Mesenteric fat pad (tissue), 1 donor: ENCODE results near the gene HSPG2. TPM values are rescaled to one million over a fixed set of nuclear protein-coding genes. Genes with fewer than 3 reads are reported as not detected.
"Not testable (repeated sequence)": the region's sequence is repeated elsewhere in the genome, so short reads cannot be mapped to it uniquely, and the experiment has no call there.

Source experiments
- DNase-seq: peaks from one replicate; pipeline ENCODE4 v3.0.0-alpha.2; 2020; ENCODE audit warnings: low spot score
- long read RNA-seq: library from polyadenylated mRNA; unstranded; transcript quantifications from one replicate; pipeline ENCODE4 v2.0.0, GENCODE V29; 2020
- total RNA-seq: library from RNA; stranded (reverse); fragmentation: NEBNext Ultra II Directional; extraction: Animal tissue kit (Norgen Biotek cat#: 25700); gene quantifications from one replicate; pipeline ENCODE4 v1.2.1, GENCODE V29; 2021
- donor health status: DM: yes; HTN: yes; CAD: no.

Gene HSPG2
- total RNA-seq, result 543 TPM
- long read RNA-seq, transcript HSPG2-211 (11 exons, 3,586 nt), result major isoform, 8 of 135 reads
- long read RNA-seq, partial matches to known transcripts, result 53 of 135 reads
- long read RNA-seq, other reads (novel, unspliced or antisense), result 74 of 135 reads

DNA sequence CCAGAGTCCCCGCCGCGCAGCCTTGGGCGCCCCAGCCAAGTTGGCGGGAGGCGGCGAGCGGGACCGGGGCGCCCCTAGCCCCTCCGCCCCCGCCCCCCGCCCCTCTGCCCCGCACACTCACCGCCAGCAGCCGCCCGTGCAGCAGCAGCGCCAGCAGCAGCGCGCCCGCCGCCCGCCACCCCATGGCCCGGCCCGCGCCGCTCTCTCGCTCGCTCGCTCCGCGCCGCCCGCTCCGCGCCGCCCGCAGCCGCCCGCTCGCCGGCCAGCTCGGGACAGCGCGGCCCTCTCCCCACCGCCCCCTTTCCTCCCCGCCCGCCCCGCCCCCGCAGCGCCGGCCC lies at the start of gene HSPG2:
Gene HSPG2 (minus strand): TSS at position 277 of the 338 bp plus-strand sequence. CDS start 93 bp downstream, at position 184.
- no peak for DNase-seq

- DNase-seq, result not testable (repeated sequence)
Measured at GRCh38 chr1:21986386-21986785, 49.3 kb upstream of the HSPG2 start.

DNA sequence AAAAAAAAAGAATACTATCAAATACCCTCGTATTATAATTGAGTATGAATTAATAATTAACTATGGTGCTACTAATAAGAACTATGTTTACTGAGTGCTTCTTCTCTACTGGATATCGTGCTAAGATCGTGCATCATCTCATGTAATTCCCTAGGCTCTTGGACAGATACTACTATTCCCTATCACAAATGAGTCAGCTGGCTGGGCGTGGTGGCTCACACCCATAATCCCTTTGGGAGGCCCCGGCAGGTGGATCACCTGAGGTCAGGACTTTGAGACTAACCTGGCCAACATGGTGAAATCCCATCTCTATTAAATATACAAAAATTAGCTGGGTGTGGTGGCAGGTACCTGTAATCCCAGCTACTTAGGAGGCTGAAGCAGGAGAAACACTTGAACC lies 48.8 kb upstream of the HSPG2 start:
- DNase-seq, result not testable (repeated sequence)

DNA sequence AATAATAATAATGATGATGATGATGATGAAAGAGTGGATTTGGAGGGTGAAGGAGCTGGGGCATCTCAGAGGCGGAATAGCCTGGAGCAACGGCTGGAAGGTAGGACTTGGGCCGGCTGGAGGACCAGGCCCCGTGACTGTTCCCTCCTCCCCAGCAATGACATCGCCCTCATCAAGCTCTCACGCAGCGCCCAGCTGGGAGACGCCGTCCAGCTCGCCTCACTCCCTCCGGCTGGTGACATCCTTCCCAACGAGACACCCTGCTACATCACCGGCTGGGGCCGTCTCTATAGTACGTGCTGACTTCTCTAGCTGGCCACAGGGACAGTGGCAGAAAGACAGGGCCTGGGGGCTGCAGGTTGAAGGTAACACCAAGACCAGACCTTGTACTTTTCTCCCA lies 46.4 kb upstream of the HSPG2 start:
- not testable (repeated sequence) for DNase-seq

- not testable (repeated sequence) for DNase-seq
Measured at GRCh38 chr1:21982122-21982521, 45.0 kb upstream of the HSPG2 start.

DNA sequence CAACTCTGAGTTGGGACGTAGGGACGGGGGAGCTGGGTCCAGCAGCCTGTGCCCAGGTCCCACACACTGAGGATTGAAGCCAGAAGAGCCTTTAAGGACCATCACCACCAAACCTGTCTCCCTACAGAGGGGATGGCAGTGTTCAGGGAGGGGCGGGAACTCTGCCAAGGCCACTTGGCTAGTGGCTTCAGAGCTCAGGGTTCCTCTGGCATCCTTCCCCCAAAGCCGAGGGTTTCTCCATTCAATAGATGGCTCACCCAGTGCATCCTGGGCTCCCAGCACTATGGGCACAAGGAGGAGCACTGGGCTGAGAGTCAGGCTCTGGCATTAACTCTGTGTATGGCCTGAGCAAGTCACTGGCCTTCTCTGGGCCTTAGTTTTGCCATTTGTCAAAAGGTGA lies 44.1 kb upstream of the HSPG2 start:
- not testable (repeated sequence) for DNase-seq

- DNase-seq, result not testable (repeated sequence)
Measured at GRCh38 chr1:21980515-21981220, 43.6 kb upstream of the HSPG2 start.

DNA sequence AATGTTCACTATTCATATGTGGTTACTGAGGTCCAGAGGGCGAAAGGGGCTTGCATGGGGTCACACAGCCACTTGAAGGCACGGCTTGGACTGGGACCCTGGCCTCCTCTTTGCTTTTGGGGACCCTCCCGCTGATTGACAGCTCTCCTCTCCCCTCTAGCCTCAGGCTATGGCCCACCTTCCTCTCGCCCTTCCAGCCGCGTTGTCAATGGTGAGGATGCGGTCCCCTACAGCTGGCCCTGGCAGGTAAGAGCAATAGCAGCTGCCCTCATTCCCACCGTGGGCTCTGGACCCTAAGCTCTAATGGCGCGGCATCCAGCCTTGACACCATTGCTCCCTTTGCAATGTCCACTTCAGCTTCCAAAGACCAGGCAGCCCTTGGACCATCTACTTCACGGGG lies 41.1 kb upstream of the HSPG2 start:
- not testable (repeated sequence) for DNase-seq

- DNase-seq, result not testable (repeated sequence)
Measured at GRCh38 chr1:21976703-21977239, 39.7 kb upstream of the HSPG2 start, which contains the start of gene CELA3B. Gene CELA3B, plus strand, starts transcription at chr1:21977022. Its CDS starts 18 bp downstream, at chr1:21977040.

GRCh38 chr1:21975296-21975695 lies 38.2 kb upstream of the HSPG2 start:
- not testable (repeated sequence) for DNase-seq

DNA sequence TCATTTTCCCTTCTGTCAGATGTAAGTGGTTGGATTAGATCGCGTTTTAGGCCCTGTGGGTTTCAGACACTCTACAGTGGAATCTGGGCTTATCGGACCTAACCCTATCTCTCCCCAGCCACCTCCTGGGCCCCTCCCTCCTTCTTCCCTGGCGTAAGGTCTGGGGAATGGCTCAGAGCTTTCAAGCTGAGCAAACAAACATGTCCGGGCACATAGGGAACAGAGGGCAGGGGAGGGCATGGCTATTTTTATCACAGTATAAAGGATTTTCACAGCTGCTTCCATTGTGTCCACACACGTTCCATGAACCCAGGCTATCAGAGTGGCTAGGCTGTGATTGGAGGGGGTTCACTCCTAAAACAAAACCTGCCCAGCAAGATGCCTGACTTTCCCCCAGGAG lies 37.6 kb upstream of the HSPG2 start:
- DNase-seq, result not testable (repeated sequence)

DNA sequence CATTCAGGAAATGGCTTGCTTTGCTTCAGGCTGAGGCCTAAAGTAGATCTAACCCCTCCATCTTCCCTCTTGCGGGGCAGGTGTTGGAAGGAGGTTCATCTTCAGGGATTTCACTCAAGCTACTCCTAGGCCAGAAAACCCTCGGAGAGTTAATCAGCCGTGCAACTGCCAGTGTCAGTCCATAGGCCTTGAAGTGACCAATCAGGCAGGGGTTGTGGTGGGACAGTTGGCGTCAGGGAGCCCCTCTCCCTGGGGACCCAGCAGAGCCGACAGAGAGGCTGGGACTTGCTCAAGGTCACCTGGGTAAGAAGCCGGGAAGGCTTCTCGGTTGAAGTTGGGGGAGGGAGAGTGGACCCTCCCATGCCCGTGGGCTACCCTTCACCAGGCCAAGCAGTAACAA lies 36.8 kb upstream of the HSPG2 start:
- DNase-seq, result not testable (repeated sequence)

GRCh38 chr1:21972973-21973441 lies 35.9 kb upstream of the HSPG2 start:
- DNase-seq, result not testable (repeated sequence)

- DNase-seq, result not testable (repeated sequence)
Measured at GRCh38 chr1:21970523-21970922, 33.4 kb upstream of the HSPG2 start.

DNA sequence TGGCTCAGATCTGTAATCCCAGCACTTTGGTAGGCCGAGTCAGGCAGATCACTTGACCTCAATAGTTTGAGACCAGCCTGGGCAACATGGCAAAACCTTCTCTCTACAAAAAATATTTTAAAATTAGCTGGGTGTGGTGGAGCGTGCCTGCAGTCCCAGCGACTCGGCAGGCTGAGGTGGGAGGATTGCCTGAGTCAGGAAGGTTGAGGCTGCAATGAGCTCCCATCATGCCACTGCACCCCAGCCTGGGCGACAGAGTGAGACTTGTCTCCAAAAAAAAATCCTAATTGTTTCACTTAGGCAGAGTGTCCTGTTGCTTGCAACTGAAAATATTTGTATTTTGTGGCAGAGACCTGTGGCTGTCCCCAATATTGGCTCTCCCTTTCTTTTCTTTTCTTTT lies 32.0 kb upstream of the HSPG2 start:
- not testable (repeated sequence) for DNase-seq

- DNase-seq, result not testable (repeated sequence)
Measured at GRCh38 chr1:21967216-21967615, 30.1 kb upstream of the HSPG2 start.

DNA sequence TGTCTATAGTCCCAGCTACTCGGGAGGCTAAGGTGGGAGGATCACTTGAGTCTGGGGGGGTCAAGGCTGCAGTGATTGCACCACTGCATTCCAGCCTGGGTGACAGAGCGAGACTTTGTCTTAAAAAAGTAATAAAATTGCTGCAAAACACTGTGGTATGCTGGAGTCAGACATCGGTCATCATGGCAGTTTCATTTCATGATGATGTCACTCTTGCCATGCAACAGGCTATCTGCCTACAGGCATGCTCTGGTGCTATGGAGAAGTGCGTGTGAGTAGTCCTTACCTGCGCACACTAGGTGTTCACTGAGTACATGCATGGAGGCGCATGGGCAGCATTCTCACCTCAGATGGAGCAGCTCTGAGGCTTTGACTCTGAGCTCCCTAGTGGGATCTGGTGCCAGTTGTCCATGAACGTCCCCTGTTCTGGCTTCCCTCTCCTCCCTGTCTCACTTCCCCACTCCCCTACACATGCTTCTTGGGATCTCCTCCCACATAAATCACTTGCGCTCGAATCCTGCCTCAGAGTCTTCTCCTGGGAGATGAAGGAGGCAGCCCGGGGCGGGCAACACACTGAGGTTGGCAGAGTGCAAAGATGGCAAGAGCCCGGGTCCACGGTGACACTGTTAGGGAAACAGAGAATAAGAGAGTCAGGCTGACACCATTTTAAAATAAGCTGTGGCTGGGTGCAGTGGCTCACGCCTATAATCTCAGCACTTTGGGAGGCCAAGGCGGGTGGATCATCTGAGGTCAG lies 29.3 kb upstream of the HSPG2 start:
- no peak for DNase-seq

DNA sequence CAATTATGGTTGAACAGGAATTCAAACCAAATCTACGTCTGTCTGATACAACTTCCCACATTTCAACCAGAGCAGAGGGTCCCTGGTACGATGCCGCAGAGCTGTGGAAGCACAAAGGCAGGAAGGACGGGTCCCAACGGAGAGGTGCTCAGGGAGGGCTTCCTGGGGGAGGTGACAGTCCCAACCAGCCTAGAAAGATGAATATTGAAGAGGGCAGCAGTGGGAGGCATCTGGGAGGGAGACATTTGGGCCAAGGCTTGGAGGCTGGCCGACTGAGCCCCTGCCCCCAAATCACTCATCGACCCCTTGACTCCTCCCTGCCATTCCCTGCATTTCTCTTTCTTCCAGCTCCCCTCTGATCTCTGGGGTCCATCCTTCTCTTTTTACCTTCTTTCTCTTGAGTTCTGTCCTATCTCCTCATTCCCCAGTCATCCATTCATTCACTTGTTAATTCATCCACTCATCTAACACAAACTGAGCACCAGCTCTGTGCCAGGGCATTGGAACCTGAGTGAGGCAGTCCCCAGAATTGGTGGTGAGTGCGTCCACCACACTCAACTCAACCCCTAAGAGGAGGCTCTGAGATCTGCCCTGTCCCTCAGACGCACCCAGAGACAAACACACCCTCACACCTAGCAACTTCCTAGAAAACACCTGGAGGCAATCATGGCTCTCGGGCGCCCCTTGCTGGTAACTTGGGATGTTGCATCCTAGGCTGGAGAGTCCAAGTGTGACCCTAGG lies 26.5 kb upstream of the HSPG2 start:
- no peak for DNase-seq

DNA sequence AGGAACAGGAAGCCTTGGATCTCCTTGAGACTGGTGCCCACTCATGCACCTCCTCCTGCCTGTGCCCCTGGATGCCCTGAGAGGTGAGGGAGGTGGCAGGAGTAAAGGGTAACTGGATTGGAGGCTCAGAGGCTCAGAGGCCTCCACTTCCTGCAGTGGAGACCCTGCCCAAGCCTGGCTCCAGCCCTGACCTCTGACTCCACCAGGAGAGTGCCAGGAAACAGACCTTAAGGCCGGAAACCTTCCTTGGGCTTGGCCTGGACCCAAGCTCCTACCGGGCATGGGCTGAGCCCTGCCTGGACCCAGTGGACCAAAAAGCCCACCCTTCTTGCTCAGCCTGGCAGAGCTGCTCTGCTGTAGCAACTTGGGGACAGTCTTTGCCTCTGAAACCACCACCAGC lies 24.7 kb upstream of the HSPG2 start:
- DNase-seq, result no peak

GRCh38 chr1:21961337-21961736 lies 24.2 kb upstream of the HSPG2 start:
- no peak for DNase-seq
